HCT116 (cell line): ENCODE data around the gene RAB33B. TPM values are rescaled to one million over a fixed set of nuclear protein-coding genes. Genes with fewer than 3 reads are reported as not detected.
A peak's percentile ranks its signal among the peaks of the same experiment; 100 is the strongest.

Experiments used
- ATAC-seq: fragments of 200-7000 bp; cut with Tn5 transposase; 2 replicates; pipeline ENCODE4 v1.9.1; 2020; ENCODE audit warnings: mild to moderate bottlenecking, moderate library complexity
- BruUV-seq: library from RNA; stranded (reverse); fragments of 400-500 nt; replicated peaks from 2 replicates; lab custom pipeline; 2021; lab: Mats Ljungman, UMichigan
- CTCF ChIA-PET: fragments of 300-600 bp; sonication (Branson Sonifier 250); formaldehyde crosslinking; loops from one replicate; lab custom pipeline; 2021; ENCODE audit warnings: antibody characterized with exemption; lab: Charles Lee
- POLR2A ChIA-PET: fragments of 300-600, 350-600 bp; sonication (Branson Sonifier 250); formaldehyde crosslinking; loops from one replicate; lab custom pipeline; 2021; ENCODE audit warnings: antibody characterized with exemption; lab: Charles Lee
- RAD21 ChIA-PET, 2 experiments: fragments of 300-600 bp; sonication (Branson Sonifier 250); formaldehyde crosslinking; loops; one replicate each; lab custom pipeline; 2023; ENCODE audit warnings: low total read pairs in 2 of 2; ENCODE audit not compliant: uncharacterized antibody in 2 of 2, unreplicated experiment in 2 of 2, low non-redundant PET in 1 of 2; lab: Charles Lee
- DNase-seq: peaks from one replicate; pipeline ENCODE4 v3.0.0-alpha.2; 2010; ENCODE audit warnings: low read depth, low spot score
- H2AFZ ChIP-seq: fragments of 200-600 bp; shearing (Covaris generic), sonication (generic); 2 replicates; pipeline ENCODE4 v1.6.1; 2017; ENCODE audit warnings: low read depth, mixed run types, mixed read lengths, antibody characterized with exemption, low read length; ENCODE audit not compliant: poor library complexity, severe bottlenecking
- H3K27ac ChIP-seq: 2 replicates; pipeline ENCODE4 v1.5.1; 2012; ENCODE audit warnings: low read depth, low read length
- H3K27me3 ChIP-seq: fragments of 200-600 bp; sonication (generic); 2 replicates; pipeline ENCODE4 v1.6.1; 2016; ENCODE audit warnings: mixed run types, low read length, mixed read lengths; ENCODE audit not compliant: insufficient read depth
- H3K36me3 ChIP-seq, 2 experiments: fragments of 200-500 bp in 1 of 2; fragments of 200-600 bp in 1 of 2; sonication (Bioruptor generic) in 1 of 2; sonication (generic) in 1 of 2; 2 replicates each; pipeline versions ENCODE4 v1.5.1 to v1.6.1; 2014 to 2016; ENCODE audit warnings: low read length in 2 of 2, inconsistent platforms in 1 of 2, mixed read lengths in 1 of 2, mixed run types in 1 of 2; ENCODE audit not compliant: insufficient read depth in 2 of 2, control insufficient read depth in 1 of 2
- H3K4me1 ChIP-seq, 2 experiments: fragments of 200-600 bp in 1 of 2; sonication (generic) in 1 of 2; 2 replicates each; pipeline versions ENCODE4 v1.5.1 to v1.6.1; 2012 to 2017; ENCODE audit warnings: low read length in 2 of 2, inconsistent platforms in 1 of 2, mild to moderate bottlenecking in 1 of 2, mixed read lengths in 1 of 2, mixed run types in 1 of 2, moderate library complexity in 1 of 2; ENCODE audit not compliant: insufficient read depth in 2 of 2, control insufficient read depth in 1 of 2
- H3K4me2 ChIP-seq: fragments of 200-600 bp; sonication (generic); 2 replicates; pipeline ENCODE4 v1.6.1; 2017; ENCODE audit warnings: mixed run types, low read length, mixed read lengths
- H3K4me3 ChIP-seq, 2 experiments: fragments of 200-600 bp in 1 of 2; sonication (generic) in 1 of 2; replicated peaks in 1 of 2; 2 replicates each; pipeline ENCODE4 v1.5.1; 2011 to 2016; ENCODE audit warnings: low read length in 2 of 2, control low read depth in 1 of 2, low read depth in 1 of 2, mild to moderate bottlenecking in 1 of 2, mixed read lengths in 1 of 2, mixed run types in 1 of 2
- H3K79me2 ChIP-seq: fragments of 200-600 bp; sonication (generic); 2 replicates; pipeline ENCODE4 v1.6.1; 2017; ENCODE audit warnings: mild to moderate bottlenecking, mixed run types, low read length, moderate library complexity, mixed read lengths; ENCODE audit not compliant: insufficient read depth
- H3K9ac ChIP-seq: fragments of 200-600 bp; sonication (generic); 2 replicates; pipeline ENCODE4 v1.6.1; 2016; ENCODE audit warnings: low read length, mixed read lengths
- H3K9me2 ChIP-seq: fragments of 200-600 bp; sonication (generic), shearing (Covaris generic); 2 replicates; pipeline ENCODE4 v1.6.1; 2017; ENCODE audit warnings: mixed run types, mild to moderate bottlenecking, moderate library complexity; ENCODE audit not compliant: insufficient read depth
- H3K9me3 ChIP-seq, 2 experiments: fragments of 200-500 bp in 1 of 2; fragments of 200-600 bp in 1 of 2; sonication (Bioruptor generic) in 1 of 2; sonication (generic) in 1 of 2; 2 replicates each; pipeline ENCODE4 v1.6.1; 2014 to 2017; ENCODE audit warnings: low read length in 2 of 2, mixed read lengths in 2 of 2, inconsistent platforms in 1 of 2, low read depth in 1 of 2, mild to moderate bottlenecking in 1 of 2, mixed run types in 1 of 2, moderate library complexity in 1 of 2; ENCODE audit not compliant: control insufficient read depth in 1 of 2, insufficient read depth in 1 of 2
- H4K20me1 ChIP-seq: fragments of 200-600 bp; sonication (generic), shearing (Covaris generic); 2 replicates; pipeline ENCODE4 v1.6.1; 2017; ENCODE audit warnings: mixed run types, mild to moderate bottlenecking, moderate library complexity; ENCODE audit not compliant: insufficient read depth
- ATF3 ChIP-seq: IDR thresholded peaks from 2 replicates; pipeline ENCODE4 v1.6.1; 2012
- CBX3 ChIP-seq: IDR thresholded peaks from 2 replicates; pipeline ENCODE4 v1.6.1; 2012; ENCODE audit warnings: low read depth
- CTCF ChIP-seq, 3 experiments: fragments of 200-600 bp in 1 of 3; sonication (generic) in 1 of 3; IDR thresholded peaks in 2 of 3; conservative IDR thresholded peaks in 1 of 3; 2 replicates each; pipeline ENCODE4 v1.5.1; 2012 to 2017; ENCODE audit warnings: low read depth in 2 of 3, low read length in 2 of 3, antibody characterized with exemption in 1 of 3, borderline replicate concordance in 1 of 3, control low read depth in 1 of 3, mild to moderate bottlenecking in 1 of 3, mixed read lengths in 1 of 3, mixed run types in 1 of 3, moderate library complexity in 1 of 3; ENCODE audit not compliant: insufficient read depth in 1 of 3
- EGR1 ChIP-seq: IDR thresholded peaks from 2 replicates; pipeline ENCODE4 v1.6.1; 2012; ENCODE audit warnings: low read depth
- EZH2 ChIP-seq: fragments of 200-600 bp; sonication (generic); IDR thresholded peaks from 2 replicates; pipeline ENCODE4 v1.6.1; 2017; ENCODE audit warnings: antibody characterized with exemption, mixed run types
- FOSL1 ChIP-seq: IDR thresholded peaks from 2 replicates; pipeline ENCODE4 v1.6.1; 2012; ENCODE audit warnings: low read depth
- JUND ChIP-seq: IDR thresholded peaks from 2 replicates; pipeline ENCODE4 v1.6.1; 2012
- POLR2A ChIP-seq: IDR thresholded peaks from 2 replicates; pipeline ENCODE4 v1.7.0; 2011; ENCODE audit warnings: borderline replicate concordance; ENCODE audit not compliant: insufficient read depth, insufficient read length; ENCODE audit errors: extremely low read depth
- REST ChIP-seq: IDR thresholded peaks from 2 replicates; pipeline ENCODE4 v1.6.1; 2012; ENCODE audit warnings: low read depth
- SP1 ChIP-seq: IDR thresholded peaks from 2 replicates; pipeline ENCODE4 v1.6.1; 2012; ENCODE audit warnings: low read depth
- TCF7L2 ChIP-seq: IDR thresholded peaks from 2 replicates; pipeline ENCODE4 v1.7.0; 2011; ENCODE audit warnings: borderline replicate concordance, inconsistent platforms; ENCODE audit not compliant: insufficient read depth, insufficient read length; ENCODE audit errors: extremely low read depth
- YY1 ChIP-seq: IDR thresholded peaks from 2 replicates; pipeline ENCODE4 v1.6.1; 2011; ENCODE audit warnings: low read length, low read depth, moderate library complexity, mild to moderate bottlenecking; ENCODE audit not compliant: insufficient replicate concordance; ENCODE audit errors: extremely low read depth
- ZBTB33 ChIP-seq: IDR thresholded peaks from 2 replicates; pipeline ENCODE4 v1.6.1; 2011; ENCODE audit warnings: mild to moderate bottlenecking, low read length, moderate library complexity; ENCODE audit not compliant: insufficient replicate concordance; ENCODE audit errors: extremely low read depth
- ZNF274 ChIP-seq: fragments of 200-500 bp; sonication (Bioruptor generic); IDR thresholded peaks from 2 replicates; pipeline ENCODE4 v1.6.1; 2014; ENCODE audit warnings: mild to moderate bottlenecking, low read depth, low read length, inconsistent platforms
- intact Hi-C: fragments of 100-400 bp; cut with micrococcal nuclease; formaldehyde crosslinking; loops from 2 replicates; pipeline ENCODE4 v1.10.0; 2022
- total RNA-seq: library from RNA; stranded (reverse); gene quantifications from one replicate; pipeline ENCODE4 v1.2.1, GENCODE V29; 2021; ENCODE audit not compliant: unreplicated experiment

Gene RAB33B
- total RNA-seq, 1 experiment from 2014 or later, result 5.4 TPM

- BruUV-seq, result no TSS peak
- Histone ChIP-seq H3K27ac (no peak overlapping the region), H3K9me3 (no peaks in the 10 kb centered on the region), H3K4me2 (peak overlapping the region; percentile 89), H3K4me1 (peaks cover 15 to 36% of the 10 kb centered on the region in 2 experiments), H3K4me3 (peak overlapping the region; percentile 72 to 92), H3K9me2 (no peaks in the 10 kb centered on the region), H3K79me2 (peaks cover 68% of the 10 kb centered on the region), H3K9ac (peak overlapping the region; percentile 83), H3K36me3 (no peaks in the 10 kb centered on the region), H4K20me1 (no peaks in the 10 kb centered on the region), H2AFZ (no peak overlapping the region), H3K27me3 (no peaks in the 10 kb centered on the region)
- no peak for DNase-seq
- POLR2A ChIA-PET, result no interaction called here
- ATAC-seq, result no peak
- RAD21 ChIA-PET, result no interaction called here
- intact Hi-C loops, result no loop called here
- TF ChIP-seq CTCF (IDR thresholded peaks at IDR 0.05 in 2 of 3, conservative IDR thresholded peaks at IDR 0.05 in 1 of 3; ENCODE audit: borderline replicate concordance in 1 of 3, insufficient read depth in 1 of 3, low read depth in 2 of 3, low read length in 2 of 3) (no peak), EZH2 (no peak), ZBTB33 (no peak), ATF3 (no peak), ZNF274 (no peak), REST (no peak), YY1 (no peak), SP1 (no peak), FOSL1 (no peak), TCF7L2 (no peak), EGR1 (no peak), JUND (no peak), POLR2A (no peak), CBX3 (no peak)
- CTCF ChIA-PET, result no interaction called here
Observed at GRCh38 chr4:139455126-139455538, 1.2 kb downstream of the RAB33B start.
